Daoy (cell line): ENCODE results near the gene CDH7. TPM values are rescaled to one million over a fixed set of nuclear protein-coding genes. Genes with fewer than 3 reads are reported as not detected.

ENCODE experiments used
- DNase-seq: peaks from one replicate; pipeline ENCODE4 v3.0.0-alpha.2; 2015; ENCODE audit warnings: low read depth
- total RNA-seq: library from RNA; depleted of rRNA; stranded (reverse); fragments of >200 nt; shearing (Covaris generic); gene quantifications from 2 replicates; pipeline ENCODE4 v1.2.3, GENCODE V29; 2014; rRNA removed

Gene CDH7, protein sequence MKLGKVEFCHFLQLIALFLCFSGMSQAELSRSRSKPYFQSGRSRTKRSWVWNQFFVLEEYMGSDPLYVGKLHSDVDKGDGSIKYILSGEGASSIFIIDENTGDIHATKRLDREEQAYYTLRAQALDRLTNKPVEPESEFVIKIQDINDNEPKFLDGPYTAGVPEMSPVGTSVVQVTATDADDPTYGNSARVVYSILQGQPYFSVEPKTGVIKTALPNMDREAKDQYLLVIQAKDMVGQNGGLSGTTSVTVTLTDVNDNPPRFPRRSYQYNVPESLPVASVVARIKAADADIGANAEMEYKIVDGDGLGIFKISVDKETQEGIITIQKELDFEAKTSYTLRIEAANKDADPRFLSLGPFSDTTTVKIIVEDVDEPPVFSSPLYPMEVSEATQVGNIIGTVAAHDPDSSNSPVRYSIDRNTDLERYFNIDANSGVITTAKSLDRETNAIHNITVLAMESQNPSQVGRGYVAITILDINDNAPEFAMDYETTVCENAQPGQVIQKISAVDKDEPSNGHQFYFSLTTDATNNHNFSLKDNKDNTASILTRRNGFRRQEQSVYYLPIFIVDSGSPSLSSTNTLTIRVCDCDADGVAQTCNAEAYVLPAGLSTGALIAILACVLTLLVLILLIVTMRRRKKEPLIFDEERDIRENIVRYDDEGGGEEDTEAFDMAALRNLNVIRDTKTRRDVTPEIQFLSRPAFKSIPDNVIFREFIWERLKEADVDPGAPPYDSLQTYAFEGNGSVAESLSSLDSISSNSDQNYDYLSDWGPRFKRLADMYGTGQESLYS
- not detected in 2 replicates for total RNA-seq

DNA sequence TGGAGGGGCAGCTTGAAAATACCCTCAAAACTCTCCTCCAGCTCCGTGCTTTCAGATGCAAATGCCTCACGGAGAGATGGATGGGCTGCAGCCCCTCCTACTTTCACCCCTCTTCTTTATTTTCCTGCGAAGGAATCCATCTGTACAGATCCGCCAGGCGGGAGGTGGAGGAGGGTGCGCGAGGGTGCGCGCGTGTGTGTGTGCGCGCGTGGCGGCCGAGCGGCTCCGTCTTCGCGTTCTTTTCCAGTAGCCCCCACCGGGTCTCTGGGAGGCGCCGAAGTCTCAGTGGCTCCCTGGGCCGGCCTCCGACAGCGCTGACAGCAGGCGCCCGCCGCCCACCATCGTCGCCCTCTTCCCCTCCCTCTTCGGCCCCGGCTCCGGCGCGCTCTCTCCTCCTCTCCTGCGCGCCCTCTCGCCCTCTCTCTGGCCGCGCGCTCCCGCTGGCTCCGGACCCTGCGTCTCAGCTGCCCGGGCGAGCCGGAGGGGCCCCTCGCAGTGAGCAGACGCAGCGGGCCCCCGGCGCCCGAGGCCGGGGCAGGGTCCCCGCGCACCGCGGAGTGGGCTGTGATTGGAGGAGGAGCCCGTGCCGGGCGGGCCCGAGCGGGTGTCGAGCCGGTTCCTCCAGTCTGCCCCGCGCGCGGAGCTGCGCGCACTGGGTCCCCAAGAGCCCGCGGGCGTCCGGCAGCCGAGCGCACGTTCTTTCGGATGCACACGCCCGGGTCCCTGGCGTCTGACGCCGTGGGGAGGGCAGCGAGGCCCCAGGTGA is at the start of gene CDH7:
TSS of gene CDH7 (plus strand) at position 624 of the 766 bp plus-strand sequence. CDS start 11,831 bp downstream, outside the sequence.
- DNase-seq = no peak

DNA sequence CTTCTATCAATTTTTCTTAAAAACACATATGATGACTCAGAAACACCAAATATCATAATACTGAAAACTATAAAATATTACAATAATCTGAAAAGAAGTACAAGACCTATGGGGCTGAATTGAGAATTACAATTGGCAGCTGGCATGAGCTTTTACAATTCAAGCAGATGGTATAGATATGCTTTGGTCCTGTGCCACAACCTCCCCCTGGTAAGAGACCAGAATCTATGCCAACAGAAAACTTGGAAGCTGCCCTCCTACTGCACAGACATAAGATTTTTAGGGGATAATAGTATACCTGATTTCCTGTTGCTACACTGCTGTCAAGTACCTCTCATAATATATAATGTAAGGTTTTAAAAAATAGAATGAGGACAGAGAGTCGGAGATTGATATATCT is 46.8 kb upstream of the CDH7 start:
- DNase-seq = no peak

- DNase-seq = no peak
Measured at GRCh38 chr18:65706646-65707045, 44.2 kb upstream of the CDH7 start.

DNA sequence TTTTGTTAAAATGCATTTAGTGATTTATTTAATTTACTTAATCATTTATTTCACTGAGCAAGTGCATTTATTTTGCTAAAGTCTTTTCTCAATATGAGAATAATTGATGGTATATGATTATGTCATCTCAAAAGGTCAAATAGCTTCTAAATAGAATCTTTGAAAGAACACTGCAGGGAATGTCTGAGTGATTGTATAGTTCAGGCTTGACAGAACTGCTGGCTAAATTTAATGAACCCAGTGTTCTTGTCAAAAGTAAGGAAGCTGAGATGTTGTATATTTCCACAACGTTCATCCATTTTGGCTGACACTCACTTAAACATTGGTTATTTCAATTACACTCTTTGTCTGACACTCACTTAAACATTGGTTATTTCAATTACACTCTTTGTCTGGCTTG is 39.3 kb upstream of the CDH7 start:
- no peak for DNase-seq

GRCh38 chr18:65721619-65722018 is 29.2 kb upstream of the CDH7 start:
- no peak for DNase-seq

- DNase-seq = no peak
Measured at GRCh38 chr18:65725251-65726050, 25.4 kb upstream of the CDH7 start.

- DNase-seq = no peak
Measured at GRCh38 chr18:65735155-65735554, 15.7 kb upstream of the CDH7 start.

GRCh38 chr18:65737471-65737955 is 13.3 kb upstream of the CDH7 start:
- DNase-seq = no peak

- DNase-seq = no peak
Measured at GRCh38 chr18:65746936-65747335, 3.9 kb upstream of the CDH7 start.

- no peak for DNase-seq
Measured at GRCh38 chr18:65748321-65748720, 2.5 kb upstream of the CDH7 start.

GRCh38 chr18:65749841-65750240 is 971 bp upstream of the CDH7 start:
- no peak for DNase-seq

DNA sequence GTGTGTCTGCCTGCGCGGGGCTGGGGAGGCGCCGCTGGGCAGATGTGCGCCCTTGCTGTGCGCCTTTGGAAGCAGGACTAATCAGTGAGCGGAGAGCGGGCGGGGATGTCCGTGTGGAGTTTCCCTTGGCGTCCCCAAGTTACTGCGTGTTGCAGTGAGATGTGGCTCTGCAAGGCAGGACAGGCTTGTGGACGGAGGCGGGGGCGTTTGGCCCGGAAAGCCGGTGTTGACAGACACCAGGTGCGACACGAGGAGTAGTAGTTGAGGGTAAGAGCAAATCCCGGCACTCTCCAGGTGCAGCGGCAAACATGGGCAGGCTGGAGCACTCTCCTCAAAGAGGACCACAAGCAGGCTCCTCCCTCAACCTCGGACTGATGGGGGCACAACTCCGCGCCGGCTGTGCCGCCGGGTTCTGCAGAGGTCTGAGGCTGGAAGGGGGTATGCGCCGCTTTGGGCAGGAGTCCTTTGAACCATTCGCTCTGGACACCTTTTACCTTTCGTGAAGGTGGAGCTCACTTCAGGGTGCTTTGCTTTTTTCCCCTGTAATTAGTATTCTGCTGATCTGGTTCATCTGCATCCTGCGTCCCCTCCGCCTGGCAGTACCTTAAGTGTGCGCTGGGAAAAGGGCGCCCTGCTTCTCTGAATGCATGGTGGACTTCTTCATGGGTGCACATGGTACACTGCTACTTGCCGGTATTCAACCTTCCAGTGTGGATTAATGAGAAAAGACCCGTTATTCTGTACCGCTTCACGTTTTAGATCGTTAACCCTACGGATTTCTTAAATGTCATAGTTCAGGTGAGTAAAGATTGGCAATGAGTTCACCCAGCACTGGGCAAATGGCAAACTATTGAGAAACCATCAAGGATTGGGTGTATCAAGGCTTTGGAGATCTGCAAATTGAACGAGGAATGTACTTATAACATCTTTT is 608 bp downstream of the CDH7 start:
- DNase-seq = no peak

- no peak for DNase-seq
Measured at GRCh38 chr18:65752625-65753325, 2.0 kb downstream of the CDH7 start.

DNA sequence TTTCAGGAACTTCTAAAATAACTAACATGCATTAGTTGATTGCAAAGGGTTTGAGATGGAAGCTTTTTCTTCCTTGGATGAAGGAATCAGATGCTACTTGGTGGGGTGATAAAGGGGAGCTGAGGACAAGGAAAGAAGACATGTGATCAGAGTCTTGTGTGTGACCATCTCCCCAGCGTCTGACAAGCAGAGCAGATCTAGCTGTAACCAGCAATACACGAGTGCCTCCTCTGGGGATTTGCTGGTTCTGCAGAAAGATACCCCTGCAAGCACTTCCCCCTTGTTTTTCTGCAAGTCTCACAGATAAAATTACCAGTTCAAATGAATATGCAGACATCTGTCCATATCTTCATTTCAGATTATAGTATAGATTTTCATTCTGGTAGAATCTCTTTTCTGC is 2.7 kb downstream of the CDH7 start:
- no peak for DNase-seq

DNA sequence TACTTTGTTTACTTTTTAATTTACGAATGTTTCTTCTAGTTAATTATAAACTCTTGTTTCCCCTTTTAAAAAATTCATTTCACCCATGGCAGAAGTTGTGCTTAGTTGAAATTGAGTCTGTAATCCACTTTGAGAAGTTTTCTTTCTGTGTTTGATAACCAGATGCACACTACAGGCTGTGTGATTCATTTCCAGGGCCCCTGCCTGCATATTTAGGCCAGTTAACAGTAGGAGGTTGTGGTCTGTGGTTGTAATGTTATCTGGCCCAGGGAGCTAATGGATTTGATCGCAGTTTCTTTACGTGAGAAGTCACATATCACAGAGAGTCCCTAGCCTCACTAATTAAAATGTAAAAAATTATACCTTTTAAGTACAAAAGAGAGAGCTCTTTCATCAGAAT is 3.3 kb downstream of the CDH7 start:
- no peak for DNase-seq

DNA sequence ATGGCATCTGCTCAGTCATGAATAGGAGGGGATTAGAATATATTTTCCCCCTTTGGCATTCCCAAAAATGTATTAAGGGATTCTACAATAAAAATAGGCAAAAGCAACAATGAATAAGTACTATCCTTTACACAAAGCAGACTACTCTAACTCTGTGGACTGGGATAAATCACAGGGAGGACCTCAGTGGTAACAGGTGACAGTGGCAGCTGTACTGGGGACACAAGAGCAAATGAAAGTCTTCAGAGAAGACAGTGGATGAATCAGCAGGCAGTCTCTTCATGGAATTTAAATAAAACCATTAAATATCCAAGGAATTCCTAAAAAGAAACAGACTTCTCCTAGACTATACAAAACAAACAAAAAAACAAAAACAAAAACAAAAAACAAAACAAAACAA is 4.8 kb downstream of the CDH7 start:
- DNase-seq = no peak

DNA sequence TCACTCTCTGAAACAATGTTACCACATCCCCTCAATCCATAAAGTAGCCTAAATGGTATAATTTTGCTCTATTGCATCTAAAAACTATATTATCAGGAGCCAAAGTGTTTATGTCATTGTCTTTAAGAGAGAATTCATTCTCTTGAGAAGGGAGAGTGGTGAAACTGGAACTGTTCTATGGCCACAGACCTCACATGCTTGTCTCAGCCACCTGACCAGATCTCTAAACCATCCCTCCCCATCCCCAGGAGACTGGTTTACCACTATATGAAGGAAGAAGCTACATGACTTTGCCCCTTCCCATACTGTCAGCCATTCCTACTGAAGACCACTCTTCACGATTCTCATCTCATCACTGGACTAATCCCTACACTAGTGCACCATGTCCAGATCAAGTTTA is 9.6 kb downstream of the CDH7 start:
- DNase-seq = no peak

- no peak for DNase-seq
Measured at GRCh38 chr18:65761636-65762295, 11.0 kb downstream of the CDH7 start.

DNA sequence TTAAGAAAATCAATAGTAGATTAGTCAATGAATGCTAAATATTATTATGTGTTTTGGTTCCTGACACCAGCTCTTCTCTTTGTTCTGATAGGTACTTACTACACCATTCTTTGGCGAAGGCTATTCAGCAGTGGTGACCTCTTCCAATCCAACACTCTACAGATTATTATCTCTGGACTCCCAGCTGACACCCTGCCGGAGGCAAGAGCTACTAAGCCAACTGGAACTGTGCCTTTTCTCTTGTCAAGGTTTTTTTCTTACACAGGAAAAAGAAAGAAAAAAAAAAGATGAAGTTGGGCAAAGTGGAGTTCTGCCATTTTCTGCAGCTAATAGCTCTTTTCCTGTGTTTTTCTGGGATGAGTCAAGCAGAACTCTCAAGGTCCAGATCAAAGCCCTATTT is 11.7 kb downstream of the CDH7 start:
- no peak for DNase-seq
